ENCODE data around the gene PCDH15. TPM values are rescaled to one million over a fixed set of nuclear protein-coding genes. Genes with fewer than 3 reads are reported as not detected.

PCDH15 gene
- polyA plus RNA-seq, 1 of the 3 experiments (the other 2 are of a cell fraction): 0.03 TPM

DNA sequence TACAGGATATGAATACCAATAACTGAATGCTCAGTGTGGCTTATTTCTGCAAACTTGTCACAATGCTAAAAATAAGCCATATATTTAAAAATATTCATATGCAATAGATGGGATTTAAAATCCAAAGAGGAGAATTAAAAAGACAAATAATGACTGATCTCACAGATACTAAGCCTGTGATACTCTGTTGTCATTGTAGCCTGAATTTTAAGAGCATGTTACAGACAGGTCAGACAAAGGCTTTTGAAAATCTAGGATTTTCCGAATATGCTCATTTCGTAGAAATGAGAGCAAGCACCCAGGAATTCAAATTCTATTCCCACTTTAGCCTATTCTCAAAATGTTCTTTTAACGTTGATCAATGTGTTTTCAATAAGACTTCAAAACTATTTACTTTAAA, 269.7 kb downstream of the PCDH15 start:
- CTCF ChIA-PET: no interaction called here

More for the DNA sequence above, 269.7 kb downstream of the PCDH15 start:
- Histone ChIP-seq H3K27me3 (ENCODE audit: insufficient read depth) (no peaks in the 10 kb centered on the region), H3K79me2 (ENCODE audit: insufficient read depth) (no peaks in the 10 kb centered on the region), H3K36me3 (replicated peaks in 1 of 2; ENCODE audit: control insufficient read depth in 1 of 2, insufficient read depth in 2 of 2, low read length in 1 of 2) (no peaks in the 10 kb centered on the region), H4K20me1 (ENCODE audit: insufficient read depth) (no peaks in the 10 kb centered on the region), H3K27ac (ENCODE audit: low read depth in 2 of 2, low read length in 1 of 2) (no peak overlapping the region), H3K4me1 (ENCODE audit: control insufficient read depth in 1 of 2, insufficient read depth in 2 of 2, low read depth in 1 of 2, low read length in 1 of 2) (no peaks in the 10 kb centered on the region), H2AFZ (ENCODE audit: low read depth) (no peak overlapping the region), H3K9ac (no peak overlapping the region), H3F3A (replicated peaks; ENCODE audit: insufficient read depth) (no peaks in the 10 kb centered on the region), H3K9me3 (no peaks in the 10 kb centered on the region), H3K9me2 (no peaks in the 10 kb centered on the region), H3K4me3 (ENCODE audit: low read depth in 2 of 2, low read length in 1 of 2) (no peak overlapping the region), H3K4me2 (no peak overlapping the region)
- no peak for DNase-seq
- POLR2A ChIA-PET: no interaction called here
- WGBS (ENCODE audit: low lambda C conversion rate): 44% methylated on average over 3 of the region's 3 CpGs
- TF ChIP-seq RFX5 (IDR thresholded peaks at IDR 0.05; ENCODE audit: low read length) (no peak), FOXM1 (IDR thresholded peaks at IDR 0.05; ENCODE audit: low read depth) (no peak), EP300 (IDR thresholded peaks at IDR 0.05; ENCODE audit: borderline replicate concordance in 1 of 2, low read depth in 1 of 2, low read length in 1 of 2) (no peak), MEF2A (IDR thresholded peaks at IDR 0.05; ENCODE audit: borderline replicate concordance, low read depth) (no peak), FOXJ3 (CRISPR knock-in tag; IDR thresholded peaks at IDR 0.05) (no peak), SIN3A (IDR thresholded peaks at IDR 0.05; ENCODE audit: borderline replicate concordance, low read depth, low read length) (no peak), TEAD4 (IDR thresholded peaks at IDR 0.05; ENCODE audit: borderline replicate concordance, insufficient read depth) (no peak), TCF12 (IDR thresholded peaks at IDR 0.05) (no peak), JUND (IDR thresholded peaks at IDR 0.05) (no peak), GATA2 (CRISPR knock-in tag; IDR thresholded peaks at IDR 0.05) (no peak), EZH2phosphoT487 (IDR thresholded peaks at IDR 0.05; ENCODE audit: borderline replicate concordance, low read depth) (no peak), NRF1 (IDR thresholded peaks at IDR 0.05; ENCODE audit: low read depth, low read length) (no peak)
- TF ChIP-seq, protein P1, sequence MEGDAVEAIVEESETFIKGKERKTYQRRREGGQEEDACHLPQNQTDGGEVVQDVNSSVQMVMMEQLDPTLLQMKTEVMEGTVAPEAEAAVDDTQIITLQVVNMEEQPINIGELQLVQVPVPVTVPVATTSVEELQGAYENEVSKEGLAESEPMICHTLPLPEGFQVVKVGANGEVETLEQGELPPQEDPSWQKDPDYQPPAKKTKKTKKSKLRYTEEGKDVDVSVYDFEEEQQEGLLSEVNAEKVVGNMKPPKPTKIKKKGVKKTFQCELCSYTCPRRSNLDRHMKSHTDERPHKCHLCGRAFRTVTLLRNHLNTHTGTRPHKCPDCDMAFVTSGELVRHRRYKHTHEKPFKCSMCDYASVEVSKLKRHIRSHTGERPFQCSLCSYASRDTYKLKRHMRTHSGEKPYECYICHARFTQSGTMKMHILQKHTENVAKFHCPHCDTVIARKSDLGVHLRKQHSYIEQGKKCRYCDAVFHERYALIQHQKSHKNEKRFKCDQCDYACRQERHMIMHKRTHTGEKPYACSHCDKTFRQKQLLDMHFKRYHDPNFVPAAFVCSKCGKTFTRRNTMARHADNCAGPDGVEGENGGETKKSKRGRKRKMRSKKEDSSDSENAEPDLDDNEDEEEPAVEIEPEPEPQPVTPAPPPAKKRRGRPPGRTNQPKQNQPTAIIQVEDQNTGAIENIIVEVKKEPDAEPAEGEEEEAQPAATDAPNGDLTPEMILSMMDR (IDR thresholded peaks at IDR 0.05): no peak
- TF ChIP-seq, protein P2, sequence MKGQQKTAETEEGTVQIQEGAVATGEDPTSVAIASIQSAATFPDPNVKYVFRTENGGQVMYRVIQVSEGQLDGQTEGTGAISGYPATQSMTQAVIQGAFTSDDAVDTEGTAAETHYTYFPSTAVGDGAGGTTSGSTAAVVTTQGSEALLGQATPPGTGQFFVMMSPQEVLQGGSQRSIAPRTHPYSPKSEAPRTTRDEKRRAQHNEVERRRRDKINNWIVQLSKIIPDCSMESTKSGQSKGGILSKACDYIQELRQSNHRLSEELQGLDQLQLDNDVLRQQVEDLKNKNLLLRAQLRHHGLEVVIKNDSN (IDR thresholded peaks at IDR 0.05; ENCODE audit: borderline replicate concordance, low read depth): no peak
- TF ChIP-seq, protein P3, sequence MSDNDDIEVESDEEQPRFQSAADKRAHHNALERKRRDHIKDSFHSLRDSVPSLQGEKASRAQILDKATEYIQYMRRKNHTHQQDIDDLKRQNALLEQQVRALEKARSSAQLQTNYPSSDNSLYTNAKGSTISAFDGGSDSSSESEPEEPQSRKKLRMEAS (IDR thresholded peaks at IDR 0.05; ENCODE audit: low read depth): no peak
- TF ChIP-seq, protein P4, sequence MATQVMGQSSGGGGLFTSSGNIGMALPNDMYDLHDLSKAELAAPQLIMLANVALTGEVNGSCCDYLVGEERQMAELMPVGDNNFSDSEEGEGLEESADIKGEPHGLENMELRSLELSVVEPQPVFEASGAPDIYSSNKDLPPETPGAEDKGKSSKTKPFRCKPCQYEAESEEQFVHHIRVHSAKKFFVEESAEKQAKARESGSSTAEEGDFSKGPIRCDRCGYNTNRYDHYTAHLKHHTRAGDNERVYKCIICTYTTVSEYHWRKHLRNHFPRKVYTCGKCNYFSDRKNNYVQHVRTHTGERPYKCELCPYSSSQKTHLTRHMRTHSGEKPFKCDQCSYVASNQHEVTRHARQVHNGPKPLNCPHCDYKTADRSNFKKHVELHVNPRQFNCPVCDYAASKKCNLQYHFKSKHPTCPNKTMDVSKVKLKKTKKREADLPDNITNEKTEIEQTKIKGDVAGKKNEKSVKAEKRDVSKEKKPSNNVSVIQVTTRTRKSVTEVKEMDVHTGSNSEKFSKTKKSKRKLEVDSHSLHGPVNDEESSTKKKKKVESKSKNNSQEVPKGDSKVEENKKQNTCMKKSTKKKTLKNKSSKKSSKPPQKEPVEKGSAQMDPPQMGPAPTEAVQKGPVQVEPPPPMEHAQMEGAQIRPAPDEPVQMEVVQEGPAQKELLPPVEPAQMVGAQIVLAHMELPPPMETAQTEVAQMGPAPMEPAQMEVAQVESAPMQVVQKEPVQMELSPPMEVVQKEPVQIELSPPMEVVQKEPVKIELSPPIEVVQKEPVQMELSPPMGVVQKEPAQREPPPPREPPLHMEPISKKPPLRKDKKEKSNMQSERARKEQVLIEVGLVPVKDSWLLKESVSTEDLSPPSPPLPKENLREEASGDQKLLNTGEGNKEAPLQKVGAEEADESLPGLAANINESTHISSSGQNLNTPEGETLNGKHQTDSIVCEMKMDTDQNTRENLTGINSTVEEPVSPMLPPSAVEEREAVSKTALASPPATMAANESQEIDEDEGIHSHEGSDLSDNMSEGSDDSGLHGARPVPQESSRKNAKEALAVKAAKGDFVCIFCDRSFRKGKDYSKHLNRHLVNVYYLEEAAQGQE (IDR thresholded peaks at IDR 0.05; ENCODE audit: low read depth, low read length): no peak
